Neural progenitor cell (in vitro differentiated cells): Measurements from ENCODE around the gene VOPP1.

Experiments
- EZH2 ChIP-seq: fragments of 200-600 bp; sonication (generic); IDR thresholded peaks from 2 replicates; pipeline ENCODE4 v1.6.1; 2017; ENCODE audit warnings: antibody characterized with exemption, mild to moderate bottlenecking, moderate library complexity
- TF ChIP-seq, protein P1 (sequence below): fragments of 200-600 bp; sonication (generic); IDR thresholded peaks from 2 replicates; pipeline ENCODE4 v1.5.1; 2017; ENCODE audit warnings: antibody characterized with exemption, mild to moderate bottlenecking

- TF ChIP-seq, protein P1, sequence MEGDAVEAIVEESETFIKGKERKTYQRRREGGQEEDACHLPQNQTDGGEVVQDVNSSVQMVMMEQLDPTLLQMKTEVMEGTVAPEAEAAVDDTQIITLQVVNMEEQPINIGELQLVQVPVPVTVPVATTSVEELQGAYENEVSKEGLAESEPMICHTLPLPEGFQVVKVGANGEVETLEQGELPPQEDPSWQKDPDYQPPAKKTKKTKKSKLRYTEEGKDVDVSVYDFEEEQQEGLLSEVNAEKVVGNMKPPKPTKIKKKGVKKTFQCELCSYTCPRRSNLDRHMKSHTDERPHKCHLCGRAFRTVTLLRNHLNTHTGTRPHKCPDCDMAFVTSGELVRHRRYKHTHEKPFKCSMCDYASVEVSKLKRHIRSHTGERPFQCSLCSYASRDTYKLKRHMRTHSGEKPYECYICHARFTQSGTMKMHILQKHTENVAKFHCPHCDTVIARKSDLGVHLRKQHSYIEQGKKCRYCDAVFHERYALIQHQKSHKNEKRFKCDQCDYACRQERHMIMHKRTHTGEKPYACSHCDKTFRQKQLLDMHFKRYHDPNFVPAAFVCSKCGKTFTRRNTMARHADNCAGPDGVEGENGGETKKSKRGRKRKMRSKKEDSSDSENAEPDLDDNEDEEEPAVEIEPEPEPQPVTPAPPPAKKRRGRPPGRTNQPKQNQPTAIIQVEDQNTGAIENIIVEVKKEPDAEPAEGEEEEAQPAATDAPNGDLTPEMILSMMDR = no peak
- TF ChIP-seq EZH2 = no peak
Measured at GRCh38 chr7:55448526-55448925, 123.8 kb downstream of the VOPP1 start.
